HG03442 (cell line): ENCODE results near the gene CHMP1A.
"Not testable (repeated sequence)": the region's sequence is repeated elsewhere in the genome, so short reads cannot be mapped to it uniquely, and the experiment has no call there.

Source experiments
- ATAC-seq: cut with Tn5 transposase; IDR thresholded peaks from one replicate; pipeline ENCODE4 v1.9.1; 2021; ENCODE audit warnings: mild to moderate bottlenecking, moderate library complexity; ENCODE audit not compliant: unreplicated experiment

The CHMP1A gene

DNA sequence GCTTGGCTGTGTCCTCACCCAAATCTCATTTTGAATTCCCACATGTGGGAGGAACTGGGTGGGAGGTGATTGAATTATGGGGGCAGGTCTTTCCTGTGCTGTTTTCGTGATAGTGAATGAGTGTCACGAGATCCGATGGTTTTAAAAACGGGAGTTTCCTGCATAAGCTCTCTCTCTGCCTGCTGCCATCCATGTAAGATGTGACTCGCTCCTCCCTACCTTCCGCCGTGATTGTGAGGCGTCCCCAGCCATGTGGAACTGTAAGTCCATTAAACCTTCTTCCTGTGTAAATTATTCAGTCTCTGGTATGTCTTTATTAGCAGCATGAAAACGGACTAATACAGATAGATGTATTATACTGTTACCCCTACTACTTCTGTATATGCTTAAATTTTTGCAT is 3.7 kb upstream of the CHMP1A start:
- no peak for ATAC-seq

GRCh38 chr16:89660146-89660545 is 2.6 kb upstream of the CHMP1A start:
- no peak for ATAC-seq

DNA sequence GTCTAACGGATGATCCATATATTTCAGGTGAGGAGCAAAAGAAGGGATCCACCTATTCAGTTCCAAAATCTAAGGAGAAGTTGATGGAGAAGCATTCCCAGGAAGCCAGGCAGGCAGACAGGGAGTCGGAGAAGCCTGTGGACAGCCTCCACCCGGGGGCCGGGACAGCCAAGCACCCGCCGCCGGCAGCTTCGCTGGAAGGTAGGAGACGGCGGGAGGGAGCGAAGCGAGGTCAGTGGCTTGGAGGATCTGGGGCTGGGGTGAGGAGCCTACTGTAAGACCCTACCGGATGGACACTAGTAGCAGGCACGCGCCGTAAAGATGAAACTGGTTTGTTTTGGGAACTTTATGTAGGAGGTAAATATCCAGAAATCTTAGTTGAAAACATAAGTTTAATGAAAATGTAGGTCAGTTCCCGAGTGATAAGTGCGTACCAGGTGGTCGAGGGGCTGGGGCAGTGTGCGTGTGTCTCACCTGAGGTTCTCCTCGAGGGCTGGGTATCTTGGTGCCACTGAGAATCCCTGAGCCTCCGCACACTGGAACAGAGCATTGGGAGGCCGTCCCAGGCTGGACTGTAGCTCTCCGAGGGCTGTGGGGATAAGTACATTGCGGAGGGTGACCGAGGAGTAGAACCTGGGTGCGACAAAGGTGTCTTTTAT is 842 bp upstream of the CHMP1A start:
- ATAC-seq: no peak

DNA sequence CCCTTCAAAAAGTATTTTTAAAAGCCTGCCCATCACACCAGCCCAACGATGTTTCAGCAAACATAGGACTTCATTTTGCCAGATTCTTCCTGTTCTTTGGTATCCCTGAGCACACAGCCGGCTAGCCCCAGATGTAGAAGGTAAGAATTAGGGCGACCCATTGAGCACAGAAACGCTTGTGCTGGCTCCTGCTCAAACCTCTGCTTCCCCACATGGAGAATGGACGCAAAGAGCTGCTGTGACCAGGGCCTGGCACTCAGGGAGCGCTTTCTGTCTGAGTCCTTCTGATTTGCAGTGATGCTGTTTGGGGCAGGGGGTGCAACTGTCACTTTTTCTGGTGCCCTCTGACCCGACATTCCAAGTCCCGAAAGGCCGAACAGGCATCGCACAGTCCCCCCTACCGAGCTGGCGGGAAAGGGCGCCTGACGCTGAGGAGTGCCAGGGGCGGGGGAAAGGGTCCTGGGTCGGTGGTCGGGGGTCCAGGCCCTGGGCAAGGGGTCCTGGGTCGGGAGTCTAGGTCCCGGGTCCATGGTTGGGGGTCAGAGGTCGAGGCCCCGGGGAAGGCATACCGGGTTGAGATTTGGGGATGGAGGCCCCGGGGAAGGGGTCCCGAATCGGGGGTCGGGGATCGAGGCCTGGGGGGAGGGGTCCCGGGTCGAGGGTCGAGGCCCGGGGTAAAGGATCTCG is 930 bp downstream of the CHMP1A start:
- ATAC-seq: no peak

DNA sequence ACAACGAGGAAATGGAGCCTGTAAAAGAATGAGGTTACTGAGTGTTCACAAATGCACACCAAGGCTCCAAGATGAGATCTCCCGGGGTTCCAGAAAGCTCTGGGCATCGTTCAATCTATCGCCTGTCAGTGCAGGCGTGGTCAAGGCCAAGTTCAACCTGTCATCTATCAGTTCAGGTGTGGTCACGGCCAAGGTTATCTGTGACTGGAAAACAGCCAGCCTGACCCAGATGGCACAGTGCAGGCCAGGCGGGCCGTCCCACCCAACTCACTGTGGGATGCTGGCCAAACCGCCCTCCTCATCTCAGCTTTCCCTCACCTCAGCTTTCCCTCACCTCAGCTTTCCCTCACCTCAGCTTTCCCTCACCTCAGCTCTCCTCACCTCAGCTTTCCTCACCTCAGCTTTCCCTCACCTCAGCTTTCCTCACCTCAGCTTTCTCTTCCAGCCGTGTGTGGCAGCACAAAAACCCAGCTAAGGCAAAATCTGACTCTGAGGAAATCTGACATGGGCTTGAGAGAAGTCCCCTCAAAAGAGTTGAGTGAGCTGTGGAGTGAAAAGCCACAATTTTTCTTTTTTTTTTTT is 2.4 kb downstream of the CHMP1A start:
- no peak for ATAC-seq

- no peak for ATAC-seq
These were observed 3.7 kb downstream of the CHMP1A start for GRCh38 chr16:89653656-89654295.

- no peak for ATAC-seq
These were observed 5.9 kb downstream of the CHMP1A start for GRCh38 chr16:89651584-89651983.

GRCh38 chr16:89646906-89647305 is 10.6 kb downstream of the CHMP1A start:
- ATAC-seq: no peak

DNA sequence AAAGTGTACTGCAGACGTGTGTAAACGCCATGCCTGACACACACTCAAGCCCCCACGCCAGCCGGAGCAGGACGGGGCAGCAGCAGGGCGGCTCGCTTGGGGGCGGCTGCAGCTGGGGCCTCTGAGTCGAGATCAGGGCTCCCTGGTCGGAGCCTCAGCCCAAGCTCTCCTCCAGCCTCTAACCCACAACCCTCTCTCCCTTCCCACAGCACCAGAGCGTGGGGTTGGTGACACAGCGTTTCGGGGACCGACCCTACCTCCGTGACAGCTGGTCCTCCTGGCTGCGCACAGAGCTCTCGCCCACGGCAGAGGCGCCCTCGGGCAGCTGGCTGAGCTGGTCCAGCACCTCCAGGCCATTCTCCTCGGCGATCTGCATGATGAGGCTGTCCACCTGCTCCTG is 11.2 kb downstream of the CHMP1A start:
- ATAC-seq: no peak

- ATAC-seq: no peak
These were observed 12.4 kb downstream of the CHMP1A start for GRCh38 chr16:89645122-89645521.

GRCh38 chr16:89643769-89644300 is 13.7 kb downstream of the CHMP1A start:
- no peak for ATAC-seq

- no peak for ATAC-seq
These were observed 14.9 kb downstream of the CHMP1A start for GRCh38 chr16:89642574-89642973.

GRCh38 chr16:89641458-89642119 is 15.9 kb downstream of the CHMP1A start:
- no peak for ATAC-seq

GRCh38 chr16:89639385-89639784 is 18.1 kb downstream of the CHMP1A start:
- no peak for ATAC-seq

DNA sequence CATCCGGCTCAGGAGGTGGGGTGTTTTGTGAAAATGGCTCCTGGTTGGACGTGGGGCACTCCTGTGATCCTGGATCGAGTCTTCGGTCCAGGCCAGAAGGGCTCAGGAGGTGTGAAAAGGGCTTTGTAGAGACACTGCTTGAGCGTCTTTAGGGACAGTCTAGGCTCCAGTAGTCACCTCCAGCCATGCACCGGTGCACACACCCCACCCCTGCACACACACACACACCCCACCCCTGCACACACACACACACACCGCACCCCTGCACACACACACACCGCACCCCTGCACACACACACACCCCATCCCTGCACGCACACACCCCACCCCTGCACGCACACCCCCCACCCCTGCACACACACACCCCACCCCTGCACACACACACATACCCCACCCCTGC is 19.1 kb downstream of the CHMP1A start:
- no peak for ATAC-seq

GRCh38 chr16:89637379-89637778 is 20.1 kb downstream of the CHMP1A start:
- no peak for ATAC-seq

GRCh38 chr16:89636663-89637062 is 20.8 kb downstream of the CHMP1A start:
- no peak for ATAC-seq

DNA sequence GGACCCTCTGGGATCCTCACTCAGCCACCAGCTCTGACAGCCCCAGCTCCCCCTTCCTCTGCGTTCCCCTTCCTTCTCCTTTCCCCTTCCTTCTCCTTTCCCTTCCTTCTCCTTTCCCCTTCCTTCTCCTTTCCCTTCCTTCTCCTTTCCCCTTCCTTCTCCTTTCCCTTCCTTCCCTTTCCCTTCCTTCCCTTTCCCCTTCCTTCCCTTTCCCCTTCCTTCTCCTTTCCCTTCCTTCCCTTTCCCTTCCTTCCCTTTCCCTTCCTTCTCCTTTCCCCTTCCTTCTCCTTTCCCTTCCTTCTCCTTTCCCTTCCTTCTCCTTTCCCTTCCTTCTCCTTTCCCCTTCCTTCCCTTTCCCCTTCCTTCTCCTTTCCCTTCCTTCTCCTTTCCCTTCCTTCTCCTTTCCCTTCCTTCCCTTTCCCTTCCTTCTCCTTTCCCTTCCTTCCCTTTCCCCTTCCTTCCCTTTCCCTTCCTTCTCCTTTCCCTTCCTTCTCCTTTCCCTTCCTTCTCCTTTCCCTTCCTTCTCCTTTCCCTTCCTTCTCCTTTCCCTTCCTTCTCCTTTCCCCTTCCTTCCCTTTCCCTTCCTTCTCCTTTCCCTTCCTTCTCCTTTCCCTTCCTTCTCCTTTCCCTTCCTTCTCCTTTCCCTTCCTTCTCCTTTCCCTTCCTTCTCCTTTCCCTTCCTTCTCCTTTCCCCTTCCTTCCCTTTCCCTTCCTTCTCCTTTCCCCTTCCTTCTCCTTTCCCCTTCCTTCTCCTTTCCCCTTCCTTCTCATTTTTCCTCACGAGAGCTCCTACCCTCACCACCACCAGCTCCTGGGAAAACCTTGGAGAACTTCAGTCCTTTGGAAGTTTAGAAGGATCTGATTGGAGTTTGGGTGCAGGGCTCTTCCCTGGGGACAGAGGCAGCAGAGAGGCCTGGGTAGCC is 22.8 kb downstream of the CHMP1A start:
- not testable (repeated sequence) for ATAC-seq

- ATAC-seq: no peak
These were observed 24.4 kb downstream of the CHMP1A start for GRCh38 chr16:89633064-89633631.
